Measurements from ENCODE around the gene ZNF839.

DNA sequence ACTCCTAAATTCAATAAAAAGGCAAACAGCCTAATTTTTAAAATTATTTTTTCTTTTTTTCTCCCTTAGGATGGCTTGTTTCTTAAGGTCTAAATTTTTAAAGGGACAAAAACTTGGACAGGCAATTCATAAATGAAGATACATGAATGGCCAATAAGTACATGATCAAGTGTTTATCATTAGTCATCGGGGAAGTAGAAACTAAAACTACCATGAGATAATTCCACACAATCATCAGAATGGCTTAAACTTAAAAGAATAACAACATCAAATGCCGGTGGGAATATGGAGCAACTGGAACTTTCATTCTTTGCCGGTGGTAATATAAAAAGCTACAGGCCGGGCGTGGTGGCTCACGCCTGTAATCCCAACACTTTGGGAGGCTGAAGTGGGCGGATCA is 43.7 kb upstream of the ZNF839 start:
- no peak for TF ChIP-seq POLR2A (IDR thresholded peaks at IDR 0.05; ENCODE audit: extremely low read depth, insufficient read length)
- TF ChIP-seq, protein P1, sequence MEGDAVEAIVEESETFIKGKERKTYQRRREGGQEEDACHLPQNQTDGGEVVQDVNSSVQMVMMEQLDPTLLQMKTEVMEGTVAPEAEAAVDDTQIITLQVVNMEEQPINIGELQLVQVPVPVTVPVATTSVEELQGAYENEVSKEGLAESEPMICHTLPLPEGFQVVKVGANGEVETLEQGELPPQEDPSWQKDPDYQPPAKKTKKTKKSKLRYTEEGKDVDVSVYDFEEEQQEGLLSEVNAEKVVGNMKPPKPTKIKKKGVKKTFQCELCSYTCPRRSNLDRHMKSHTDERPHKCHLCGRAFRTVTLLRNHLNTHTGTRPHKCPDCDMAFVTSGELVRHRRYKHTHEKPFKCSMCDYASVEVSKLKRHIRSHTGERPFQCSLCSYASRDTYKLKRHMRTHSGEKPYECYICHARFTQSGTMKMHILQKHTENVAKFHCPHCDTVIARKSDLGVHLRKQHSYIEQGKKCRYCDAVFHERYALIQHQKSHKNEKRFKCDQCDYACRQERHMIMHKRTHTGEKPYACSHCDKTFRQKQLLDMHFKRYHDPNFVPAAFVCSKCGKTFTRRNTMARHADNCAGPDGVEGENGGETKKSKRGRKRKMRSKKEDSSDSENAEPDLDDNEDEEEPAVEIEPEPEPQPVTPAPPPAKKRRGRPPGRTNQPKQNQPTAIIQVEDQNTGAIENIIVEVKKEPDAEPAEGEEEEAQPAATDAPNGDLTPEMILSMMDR (IDR thresholded peaks at IDR 0.05; ENCODE audit: low read depth, low read length): no peak
- TF ChIP-seq, protein P2, sequence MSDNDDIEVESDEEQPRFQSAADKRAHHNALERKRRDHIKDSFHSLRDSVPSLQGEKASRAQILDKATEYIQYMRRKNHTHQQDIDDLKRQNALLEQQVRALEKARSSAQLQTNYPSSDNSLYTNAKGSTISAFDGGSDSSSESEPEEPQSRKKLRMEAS (IDR thresholded peaks at IDR 0.05; ENCODE audit: low read depth, low read length): no peak
- TF ChIP-seq MYC (IDR thresholded peaks at IDR 0.05; ENCODE audit: low read depth, low read length): no peak

All from NB4 (cell line).